AG10803 (cell line): Measurements from ENCODE around the gene KRTAP4-4.
"Not testable (repeated sequence)": the region's sequence is repeated elsewhere in the genome, so short reads cannot be mapped to it uniquely, and the experiment has no call there.

Source experiments
- DNase-seq: peaks from one replicate; pipeline ENCODE4 v3.0.0; 2010; ENCODE audit warnings: low read depth
- H3K4me3 ChIP-seq: 2 replicates; pipeline ENCODE4 v1.5.1; 2011; ENCODE audit warnings: mild to moderate bottlenecking, low read length, control low read depth
- CTCF ChIP-seq: conservative IDR thresholded peaks from 2 replicates; pipeline ENCODE4 v1.5.1; 2011; ENCODE audit warnings: mild to moderate bottlenecking, low read length, control low read depth, inconsistent platforms

Gene KRTAP4-4

DNA sequence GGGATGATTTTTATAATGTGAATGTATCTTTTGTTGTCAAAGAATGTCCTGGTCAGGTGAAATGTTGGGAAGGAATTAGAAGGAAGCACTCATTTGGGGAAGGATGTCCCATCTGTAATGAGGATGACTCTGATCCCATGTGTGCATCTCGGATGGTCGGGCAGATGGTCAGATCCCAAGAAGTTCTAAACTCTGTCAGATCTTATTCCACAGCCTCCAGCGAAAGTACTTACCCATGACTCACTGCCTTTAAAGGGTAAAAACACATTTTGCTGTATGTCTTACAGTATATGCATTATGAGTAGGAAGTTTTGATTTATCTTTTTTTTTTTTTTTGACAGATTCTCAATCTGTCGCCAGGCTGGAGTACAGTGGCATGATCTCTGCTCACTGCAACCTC is 41.8 kb downstream of the KRTAP4-4 start:
- H3K4me3 ChIP-seq = no peak overlapping the region
- no peak for DNase-seq
- no peak for TF ChIP-seq CTCF

DNA sequence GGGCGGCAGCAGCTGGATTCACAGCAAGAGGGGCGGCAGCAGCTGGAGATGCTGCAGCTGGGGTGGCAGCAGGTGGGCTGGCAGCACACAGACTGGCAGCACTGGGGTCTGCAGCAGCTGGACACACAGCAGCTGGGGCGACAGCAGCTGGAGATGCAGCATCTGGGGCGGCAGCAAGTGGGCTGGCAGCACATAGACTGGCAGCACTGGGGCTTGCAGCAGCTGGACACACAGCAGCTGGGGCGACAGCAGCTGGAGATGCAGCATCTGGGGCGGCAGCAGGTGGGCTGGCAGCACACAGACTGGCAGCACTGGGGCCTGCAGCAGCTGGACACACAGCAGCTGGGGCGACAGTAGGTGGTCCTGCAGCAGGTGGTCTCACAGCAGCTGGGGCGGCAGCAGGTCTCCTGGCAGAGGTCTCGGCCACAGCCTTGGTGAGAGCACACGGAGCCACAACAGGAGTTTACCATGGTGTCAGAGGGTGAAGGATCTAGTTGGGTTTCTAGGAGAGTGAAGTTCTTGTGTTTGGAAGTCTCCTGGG is 42.6 kb downstream of the KRTAP4-4 start, which contains the start of gene KRTAP4-11:
KRTAP4-11 (minus strand) TSS at position 528 of the 541 bp plus-strand sequence; CDS start at position 470, 58 bp downstream.
- DNase-seq, H3K4me3 ChIP-seq: not testable (repeated sequence)

DNA sequence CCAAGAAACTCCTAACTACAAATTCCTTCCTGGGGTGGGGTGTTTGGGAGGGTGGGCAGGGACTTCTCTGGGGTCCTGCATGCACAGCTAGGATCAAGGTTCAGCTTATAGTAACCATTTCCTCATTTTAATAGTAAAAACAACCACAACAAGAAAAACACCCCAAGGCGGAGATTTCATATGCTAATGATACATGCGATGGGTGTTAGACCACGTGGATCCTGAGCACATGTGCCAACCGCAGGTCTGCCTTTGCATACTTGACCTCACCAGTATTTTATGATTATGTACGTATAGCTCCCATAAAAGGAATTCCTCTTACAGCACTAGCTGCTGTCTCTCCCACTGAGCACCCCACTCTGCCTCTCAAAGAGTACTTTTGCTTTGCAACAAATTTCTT is 44.3 kb downstream of the KRTAP4-4 start:
- no peak for TF ChIP-seq CTCF
- H3K4me3 ChIP-seq = no peak overlapping the region
- DNase-seq = no peak

DNA sequence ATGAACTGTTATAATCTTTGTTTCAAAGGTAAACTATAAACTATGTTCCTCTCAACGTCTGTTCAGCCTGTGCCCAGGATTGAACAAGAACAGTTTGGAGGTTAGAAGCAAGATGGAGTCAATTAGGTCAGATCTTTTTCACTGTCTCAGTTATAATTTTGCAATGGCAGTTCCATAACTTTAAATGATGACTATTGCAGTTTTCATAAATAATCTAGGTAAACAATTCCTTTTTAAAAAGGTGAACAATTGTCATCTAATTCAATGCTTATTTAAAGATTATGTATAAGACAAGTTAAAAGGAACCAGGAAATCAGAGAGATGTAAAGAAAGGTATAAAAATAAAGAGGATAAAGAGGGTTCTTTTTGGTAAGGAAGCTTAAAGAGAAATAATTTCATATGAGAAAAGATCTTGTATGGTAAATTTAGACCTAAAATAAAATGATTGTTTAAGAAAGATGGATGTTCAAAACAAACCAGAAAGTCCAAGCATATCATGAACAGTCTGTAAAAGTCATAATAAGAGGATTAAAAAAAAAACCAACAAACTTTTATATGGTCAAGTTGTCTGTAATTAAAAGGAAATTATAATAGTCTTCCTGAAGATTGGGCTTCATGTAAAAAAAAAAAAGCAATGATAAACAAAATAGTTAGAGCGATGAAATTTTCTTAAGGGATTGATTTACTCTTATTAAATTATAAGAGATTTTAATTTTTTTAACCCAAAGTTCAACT is 49.2 kb downstream of the KRTAP4-4 start:
- H3K4me3 ChIP-seq = no peak overlapping the region
- no peak for TF ChIP-seq CTCF
- DNase-seq = no peak
